ENCODE results near the gene ZNF134. TPM values are rescaled to one million over a fixed set of nuclear protein-coding genes. Genes with fewer than 3 reads are reported as not detected.

The ZNF134 gene
- total and polyA plus RNA-seq, 11 donors = 5.3 to 15.8 (median 13.8) TPM

- Histone ChIP-seq H3K9me3 (peaks cover 0 to 52% (median 30%) of the 10 kb centered on the region in 12 donors), H3K4me3 (peak overlapping the region; percentile 68 to 93 (median 86)), H3K27me3 (no peaks in the 10 kb centered on the region), H3K4me1 (peaks cover 0 to 16% (median 12%) of the 10 kb centered on the region in 12 donors), H3K36me3 (peaks cover 4 to 54% (median 37%) of the 10 kb centered on the region in 9 donors), H3K27ac (peak overlapping the region in 9 of 12 donors; percentile 78 to 92 (median 85))
- DNase-seq (no peak), ATAC-seq (peak in 2 of 4 donors; percentile 13 to 51)
- 31 to 46% (median 37%) methylated on average over 6 of the region's 6 CpGs for WGBS, 4 donors
- intact Hi-C loops (cut with DNase I) = loop anchor here in 3 of 10 donors (1.0 to 2.0 kb wide), 3 partner anchors 19 to 48 kb away; partner anchors contain the start of genes ZNF551 (in 2 of the 3) and ZNF134 (in 1 of the 3)
- TF ChIP-seq POLR2A (IDR thresholded peaks at IDR 0.05) = no peak
- TF ChIP-seq CTCF (IDR thresholded peaks at IDR 0.05) = no peak
These were observed 19.7 kb downstream of the ZNF134 start for GRCh38 chr19:57633832-57634131.

- intact Hi-C loops (cut with DNase I) = no loop called here
- ATAC-seq = no peak
- H3K9me3 ChIP-seq = peaks cover 0 to 78% (median 53%) of the 10 kb centered on the region in 12 donors
- H3K36me3 ChIP-seq = peaks cover 22 to 80% (median 73%) of the 10 kb centered on the region in 9 donors
- TF ChIP-seq CTCF (IDR thresholded peaks at IDR 0.05) (no peak), POLR2A (IDR thresholded peaks at IDR 0.05) (no peak)
- WGBS, 4 donors = 87 to 98% (median 95%) methylated on average over 4 of the region's 4 CpGs
- no peak overlapping the region for H3K4me3 ChIP-seq
- H3K27me3 ChIP-seq = no peaks in the 10 kb centered on the region
- no peak overlapping the region for H3K27ac ChIP-seq
- DNase-seq = no peak
- peaks cover 0 to 17% (median 12%) of the 10 kb centered on the region in 12 donors for H3K4me1 ChIP-seq
These were observed 23.3 kb downstream of the ZNF134 start for GRCh38 chr19:57637379-57637778.

- no peak for ATAC-seq
- H3K27ac ChIP-seq = no peak overlapping the region
- no peaks in the 10 kb centered on the region for H3K27me3 ChIP-seq
- H3K4me1 ChIP-seq = peaks cover 0 to 9% (median 0%) of the 10 kb centered on the region in 12 donors
- peaks cover 22 to 73% (median 53%) of the 10 kb centered on the region in 9 donors for H3K36me3 ChIP-seq
- no peak for DNase-seq
- peaks cover 0 to 87% (median 60%) of the 10 kb centered on the region in 12 donors for H3K9me3 ChIP-seq
- intact Hi-C loops (cut with DNase I) = no loop called here
- TF ChIP-seq POLR2A (IDR thresholded peaks at IDR 0.05) (no peak), CTCF (IDR thresholded peaks at IDR 0.05) (no peak)
- WGBS, 4 donors = 89 to 98% (median 92%) methylated on average over 4 of the region's 4 CpGs
- H3K4me3 ChIP-seq = no peak overlapping the region
These were observed 27.7 kb downstream of the ZNF134 start for GRCh38 chr19:57641715-57642234.

- Histone ChIP-seq H3K36me3 (peaks cover 18 to 66% (median 46%) of the 10 kb centered on the region in 9 donors), H3K27me3 (no peaks in the 10 kb centered on the region), H3K4me1 (peaks cover 0 to 9% (median 0%) of the 10 kb centered on the region in 12 donors), H3K9me3 (peaks cover 0 to 81% (median 52%) of the 10 kb centered on the region in 12 donors), H3K4me3 (no peak overlapping the region), H3K27ac (no peak overlapping the region)
- DNase-seq = no peak
- 59 to 74% (median 64%) methylated on average over 4 of the region's 4 CpGs for WGBS, 4 donors
- TF ChIP-seq CTCF (IDR thresholded peaks at IDR 0.05) (no peak), POLR2A (IDR thresholded peaks at IDR 0.05) (no peak)
- no peak for ATAC-seq
- intact Hi-C loops (cut with DNase I) = no loop called here
These were observed 28.5 kb downstream of the ZNF134 start for GRCh38 chr19:57642396-57643046.
